ENCODE measurements around the gene GABRA1. TPM values are rescaled to one million over a fixed set of nuclear protein-coding genes. Genes with fewer than 3 reads are reported as not detected.

GABRA1 gene
- total RNA-seq, 4 donors from 2014 or later, result not detected

GRCh38 chr5:161850491-161850890 lies 2.6 kb downstream of the GABRA1 start:
- Histone ChIP-seq H3K36me3 (no peaks in the 10 kb centered on the region), H3K27me3 (peaks cover 0 to 44% (median 8%) of the 10 kb centered on the region in 4 donors), H3K4me3 (no peak overlapping the region), H3K4me1 (peaks cover 0 to 15% (median 14%) of the 10 kb centered on the region in 4 donors), H3K9me3 (no peaks in the 10 kb centered on the region), H3K27ac (replicated peaks in 1 of 4) (no peak overlapping the region)
- WGBS, result 63% methylated on average over 3 of the region's 3 CpGs
- intact Hi-C loops (cut with DNase I), result no loop called here
- TF ChIP-seq POLR2AphosphoS5 (IDR thresholded peaks at IDR 0.05) (no peak), POLR2A (IDR thresholded peaks at IDR 0.05; ENCODE audit: low read depth) (no peak), CTCF (IDR thresholded peaks at IDR 0.05) (no peak)
- no peak for DNase-seq (ENCODE audit: extremely low spot score)

- Histone ChIP-seq H3K27ac (replicated peaks in 1 of 4) (no peak overlapping the region), H3K27me3 (peaks cover 0 to 38% (median 7%) of the 10 kb centered on the region in 4 donors), H3K9me3 (no peaks in the 10 kb centered on the region), H3K4me1 (peaks cover 0 to 15% (median 14%) of the 10 kb centered on the region in 4 donors), H3K36me3 (no peaks in the 10 kb centered on the region), H3K4me3 (no peak overlapping the region)
- 46% methylated on average over 2 of the region's 2 CpGs for WGBS
- no peak for DNase-seq (ENCODE audit: extremely low spot score)
- intact Hi-C loops (cut with DNase I), result no loop called here
- TF ChIP-seq POLR2A (IDR thresholded peaks at IDR 0.05; ENCODE audit: low read depth) (no peak), POLR2AphosphoS5 (IDR thresholded peaks at IDR 0.05) (no peak), CTCF (IDR thresholded peaks at IDR 0.05) (peak in 1 of 3 experiments; percentile 31)
Observed at GRCh38 chr5:161851691-161852299, 3.9 kb downstream of the GABRA1 start.

GRCh38 chr5:161857358-161857757 lies 9.4 kb downstream of the GABRA1 start:
- DNase-seq (ENCODE audit: extremely low spot score), result no peak
- intact Hi-C loops (cut with DNase I), result no loop called here
- Histone ChIP-seq H3K27ac (replicated peaks in 1 of 4) (no peak overlapping the region), H3K27me3 (no peaks in the 10 kb centered on the region), H3K9me3 (no peaks in the 10 kb centered on the region), H3K36me3 (no peaks in the 10 kb centered on the region), H3K4me3 (no peak overlapping the region), H3K4me1 (no peaks in the 10 kb centered on the region)
- WGBS, result 67% methylated on average over 1 of the region's 1 CpG
- TF ChIP-seq EP300 (IDR thresholded peaks at IDR 0.05), result no peak

- H3K36me3 ChIP-seq, result no peaks in the 10 kb centered on the region
- DNase-seq (ENCODE audit: extremely low spot score), result no peak
- H3K9me3 ChIP-seq, result no peaks in the 10 kb centered on the region
- H3K27ac ChIP-seq (replicated peaks in 1 of 4), result no peak overlapping the region
- H3K4me3 ChIP-seq, result no peak overlapping the region
- intact Hi-C loops (cut with DNase I), result no loop called here
- TF ChIP-seq POLR2A (IDR thresholded peaks at IDR 0.05; ENCODE audit: low read depth) (no peak), POLR2AphosphoS5 (IDR thresholded peaks at IDR 0.05) (no peak), EP300 (IDR thresholded peaks at IDR 0.05) (no peak), CTCF (IDR thresholded peaks at IDR 0.05) (no peak)
- peaks cover 0 to 3% (median 0%) of the 10 kb centered on the region in 4 donors for H3K27me3 ChIP-seq
- H3K4me1 ChIP-seq, result no peaks in the 10 kb centered on the region
- 77% methylated on average over 3 of the region's 3 CpGs for WGBS
Observed at GRCh38 chr5:161863259-161863658, 15.3 kb downstream of the GABRA1 start.

- H3K36me3 ChIP-seq, result no peaks in the 10 kb centered on the region
- WGBS, result 30% methylated on average over 1 of the region's 1 CpG
- intact Hi-C loops (cut with DNase I), result no loop called here
- no peaks in the 10 kb centered on the region for H3K4me1 ChIP-seq
- no peak overlapping the region for H3K27ac ChIP-seq (replicated peaks in 1 of 4)
- TF ChIP-seq POLR2AphosphoS5 (IDR thresholded peaks at IDR 0.05) (no peak), POLR2A (IDR thresholded peaks at IDR 0.05; ENCODE audit: low read depth) (no peak), EP300 (IDR thresholded peaks at IDR 0.05) (no peak), CTCF (IDR thresholded peaks at IDR 0.05) (no peak)
- no peak for DNase-seq (ENCODE audit: extremely low spot score)
- H3K9me3 ChIP-seq, result no peaks in the 10 kb centered on the region
- peaks cover 0 to 7% (median 0%) of the 10 kb centered on the region in 4 donors for H3K27me3 ChIP-seq
- no peak overlapping the region for H3K4me3 ChIP-seq
Observed at GRCh38 chr5:161863811-161864210, 15.9 kb downstream of the GABRA1 start.

All from esophagus muscularis mucosa (tissue), 4 donors.